ENCODE data around the gene MOGAT1. TPM values are rescaled to one million over a fixed set of nuclear protein-coding genes. Genes with fewer than 3 reads are reported as not detected.

MOGAT1 gene
- total and polyA plus RNA-seq, 2 of the 8 experiments (the other 6 are each of a cell fraction or from before 2014, with no cell fraction given) = 0.11 to 0.67 TPM

DNA sequence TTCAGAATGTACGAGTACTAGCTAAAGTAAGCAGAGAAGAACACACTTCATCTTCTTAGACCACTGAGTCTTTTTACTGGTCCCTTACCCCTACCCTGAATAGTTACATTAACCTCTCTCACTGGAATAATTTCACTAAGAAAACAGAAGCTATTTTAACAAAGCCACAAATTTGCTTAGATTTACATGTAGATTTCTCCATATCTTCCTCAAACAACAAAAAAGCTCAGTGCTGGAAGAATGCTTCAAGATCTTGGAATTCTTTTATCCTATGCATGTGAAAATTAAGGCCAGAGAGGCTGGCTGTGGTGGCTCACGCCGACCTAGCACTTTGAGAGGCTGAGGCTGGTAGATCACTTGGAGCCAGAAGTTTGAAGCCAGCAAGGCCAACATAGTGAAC is 35.2 kb downstream of the MOGAT1 start:
- H3K4ac ChIP-seq (replicated peaks; ENCODE audit: insufficient read length, low read depth, low read length) = no peak overlapping the region
- no peak overlapping the region for H3K4me2 ChIP-seq (ENCODE audit: insufficient read depth in 1 of 2, low read depth in 2 of 2, low read length in 2 of 2)
- FAIRE-seq = no peak
- H3K79me2 ChIP-seq (ENCODE audit: control insufficient read depth in 1 of 2, insufficient read depth in 2 of 2, low read length in 2 of 2) = no peaks in the 10 kb centered on the region
- H3K56ac ChIP-seq (replicated peaks; ENCODE audit: insufficient read length, low read depth, low read length) = no peak overlapping the region
- no peak for DNase-seq (ENCODE audit: low read depth in 1 of 2, low spot score in 2 of 2)
- no peak overlapping the region for H3K9ac ChIP-seq (replicated peaks in 1 of 4; ENCODE audit: extremely low read depth in 1 of 4, low read depth in 3 of 4, low read length in 3 of 4)
- H2BK5ac ChIP-seq (ENCODE audit: low read depth, low read length) = peak overlapping the region; percentile 57; the same call in 1 of the 2 replicates
- no peak overlapping the region for H2BK120ac ChIP-seq (replicated peaks; ENCODE audit: low read depth, low read length)
- no peaks in the 10 kb centered on the region for H4K20me1 ChIP-seq (replicated peaks in 1 of 2; ENCODE audit: control insufficient read depth in 1 of 2, insufficient read depth in 2 of 2, low read length in 2 of 2)
- no peak overlapping the region for H2AK5ac ChIP-seq (ENCODE audit: low read depth, low read length)
- H2BK12ac ChIP-seq (ENCODE audit: low read depth, low read length) = no peak overlapping the region
- no peak overlapping the region for H4K91ac ChIP-seq (replicated peaks; ENCODE audit: insufficient read length, low read length)
- H4K5ac ChIP-seq (ENCODE audit: insufficient read length, low read depth, low read length) = no peak overlapping the region
- H3K4me1 ChIP-seq (replicated peaks in 1 of 4; ENCODE audit: control insufficient read depth in 3 of 4, insufficient read depth in 4 of 4, low read length in 3 of 4) = peaks cover 0 to 6% (median 0%) of the 10 kb centered on the region in 4 experiments; a peak in 3 of 7 replicates
- no peaks in the 10 kb centered on the region for H3K79me1 ChIP-seq (ENCODE audit: low read depth, low read length)
- no peak overlapping the region for H3K18ac ChIP-seq (ENCODE audit: extremely low read depth, low read length)
- H2AFZ ChIP-seq (ENCODE audit: low read length) = no peak overlapping the region
- no peak overlapping the region for H3K4me3 ChIP-seq (ENCODE audit: extremely low read depth in 1 of 4, insufficient read depth in 2 of 4, low read depth in 3 of 4, low read length in 4 of 4)
- H3K36me3 ChIP-seq (ENCODE audit: control insufficient read depth in 2 of 4, insufficient read depth in 4 of 4, low read length in 3 of 4) = no peaks in the 10 kb centered on the region
- H3K14ac ChIP-seq (ENCODE audit: insufficient read length) = no peak overlapping the region
- no peaks in the 10 kb centered on the region for H3K27me3 ChIP-seq (replicated peaks in 1 of 4; ENCODE audit: control insufficient read depth in 3 of 4, extremely low read depth in 1 of 4, insufficient read depth in 3 of 4, low read length in 3 of 4)
- H2BK20ac ChIP-seq (ENCODE audit: low read length) = no peak overlapping the region
- WGBS, 2 experiments (ENCODE audit: extremely low coverage in 1 of 2, insufficient coverage in 1 of 2, insufficient read length in 1 of 2, insufficient replicate concordance in 2 of 2, low coverage in 1 of 2, low lambda C conversion rate in 2 of 2, missing lambda C conversion rate in 1 of 2) = 70% methylated on average over 3 of the region's 3 CpGs; no CpG with 5 or more reads in 1 of the 2 experiments
- no peaks in the 10 kb centered on the region; the same call in 1 of the 2 replicates for H3K23me2 ChIP-seq (ENCODE audit: low read depth, low read length)
- no peak overlapping the region for H2BK15ac ChIP-seq (ENCODE audit: low read length)
- H3K23ac ChIP-seq (ENCODE audit: insufficient read length) = no peak overlapping the region
- H4K8ac ChIP-seq (ENCODE audit: extremely low read depth, insufficient read depth, low read length) = no peak overlapping the region
- 0 out of 4 replicates have a peak, but pooled peaks cover 0 to 4% of the 10 kb centered on the region in 2 experiments for H3K9me3 ChIP-seq (ENCODE audit: insufficient read depth in 2 of 2, low read depth in 1 of 2, low read length in 1 of 2)
- CTCF ChIA-PET (ENCODE audit: partially characterized antibody) = interaction anchor here (0.6 to 12.1 kb wide), 15 partner anchors 12 to 253 kb away, joined by 3 to 124 read pairs (median 5); partner anchors contain the start of gene MOGAT1
- H3K27ac ChIP-seq (ENCODE audit: low read depth, low read length) = no peak overlapping the region
- POLR2A ChIA-PET (ENCODE audit: partially characterized antibody) = no interaction called here
